HEK293 (cell line): ENCODE measurements around the gene PRIMPOL.

Source experiments
- CTCF ChIA-PET: fragments of 350-600 bp; formaldehyde crosslinking; extraction: SDS; loops from one replicate; lab custom pipeline; 2021; ENCODE audit warnings: antibody characterized with exemption; lab: Yijun Ruan, JAX
- POLR2A ChIA-PET: fragments of 300-600 bp; formaldehyde crosslinking; extraction: SDS; loops from one replicate; lab custom pipeline; 2020; ENCODE audit warnings: antibody characterized with exemption, inconsistent platforms; lab: Yijun Ruan, JAX
- H3K27ac ChIP-seq: fragments of 200-500 bp; sonication (Bioruptor generic); 2 replicates; pipeline ENCODE4 v1.5.1; 2014; ENCODE audit warnings: low read depth, low read length, control low read depth, inconsistent platforms; ENCODE audit errors: extremely low read depth
- H3K36me3 ChIP-seq, 2 experiments: fragments of 200-500 bp in 1 of 2; sonication (Bioruptor generic) in 1 of 2; 1 replicate in 1 of 2; 2 replicates in 1 of 2; pipeline ENCODE4 v1.5.1; 2014 to 2017; ENCODE audit warnings: inconsistent platforms in 2 of 2, low read length in 2 of 2; ENCODE audit not compliant: control insufficient read depth in 2 of 2, insufficient read depth in 1 of 2
- H3K4me1 ChIP-seq: fragments of 200-500 bp; sonication (Bioruptor generic); 2 replicates; pipeline ENCODE4 v1.5.1; 2014; ENCODE audit warnings: mild to moderate bottlenecking, low read length, inconsistent platforms; ENCODE audit not compliant: control insufficient read depth, insufficient read depth
- H3K4me3 ChIP-seq: 2 replicates; pipeline ENCODE4 v1.5.1; 2011; ENCODE audit warnings: low read depth, mild to moderate bottlenecking, control low read depth, low read length, moderate library complexity
- H3K9me3 ChIP-seq: fragments of 200-500 bp; sonication (Bioruptor generic); 2 replicates; pipeline ENCODE4 v1.5.1; 2014; ENCODE audit warnings: low read depth, low read length, inconsistent platforms; ENCODE audit not compliant: control insufficient read depth, insufficient read depth
- OSR2 ChIP-seq: fragments of 450-650 bp; formaldehyde crosslinking; IDR thresholded peaks from 2 replicates; pipeline ENCODE4 v1.5.1; 2016; ENCODE audit warnings: missing biosample characterization, missing genetic modification characterization
- PRDM10 ChIP-seq: fragments of 450-650 bp; formaldehyde crosslinking; IDR thresholded peaks from 2 replicates; pipeline ENCODE4 v1.5.1; 2016; ENCODE audit warnings: missing biosample characterization, missing genetic modification characterization
- SP7 ChIP-seq: fragments of 450-650 bp; formaldehyde crosslinking; IDR thresholded peaks from 2 replicates; pipeline ENCODE4 v1.5.1; 2016; ENCODE audit warnings: missing biosample characterization, missing genetic modification characterization
- TSHZ1 ChIP-seq: fragments of 450-650 bp; formaldehyde crosslinking; IDR thresholded peaks from 2 replicates; pipeline ENCODE4 v1.5.1; 2016; ENCODE audit warnings: missing biosample characterization, missing genetic modification characterization, borderline replicate concordance
- YY1 ChIP-seq: fragments of 450-650 bp; formaldehyde crosslinking; IDR thresholded peaks from 2 replicates; pipeline ENCODE4 v1.5.1; 2018; ENCODE audit warnings: missing biosample characterization, missing genetic modification characterization
- ZNF112 ChIP-seq: fragments of 450-650 bp; formaldehyde crosslinking; IDR thresholded peaks from 2 replicates; pipeline ENCODE4 v1.5.0; 2017; ENCODE audit warnings: missing biosample characterization, missing genetic modification characterization
- ZNF169 ChIP-seq: fragments of 450-650 bp; formaldehyde crosslinking; IDR thresholded peaks from 2 replicates; pipeline ENCODE4 v1.5.1; 2016; ENCODE audit warnings: missing biosample characterization, missing genetic modification characterization
- ZNF175 ChIP-seq: fragments of 450-650 bp; formaldehyde crosslinking; IDR thresholded peaks from 2 replicates; pipeline ENCODE4 v1.5.1; 2016; ENCODE audit warnings: missing biosample characterization, missing genetic modification characterization
- ZNF311 ChIP-seq: fragments of 450-650 bp; formaldehyde crosslinking; IDR thresholded peaks from 2 replicates; pipeline ENCODE4 v1.5.1; 2017; ENCODE audit warnings: missing biosample characterization, missing genetic modification characterization, borderline replicate concordance
- ZNF335 ChIP-seq: fragments of 450-650 bp; formaldehyde crosslinking; conservative IDR thresholded peaks from 2 replicates; pipeline ENCODE4 v1.5.1; 2016; ENCODE audit warnings: missing biosample characterization, missing genetic modification characterization
- ZNF391 ChIP-seq: fragments of 450-650 bp; formaldehyde crosslinking; IDR thresholded peaks from 2 replicates; pipeline ENCODE4 v1.5.1; 2016; ENCODE audit warnings: low read depth, missing biosample characterization, missing genetic modification characterization, borderline replicate concordance
- ZNF473 ChIP-seq: fragments of 450-650 bp; formaldehyde crosslinking; IDR thresholded peaks from 2 replicates; pipeline ENCODE4 v1.5.1; 2017; ENCODE audit warnings: missing biosample characterization, missing genetic modification characterization

Gene PRIMPOL

GRCh38 chr4:184680698-184681097 is 31.2 kb downstream of the PRIMPOL start (continued):
- no peak for TF ChIP-seq PRDM10 (tag by site-specific recombination)

GRCh38 chr4:184681916-184682315 is 32.4 kb downstream of the PRIMPOL start:
- CTCF ChIA-PET = no interaction called here

GRCh38 chr4:184684491-184685189 is 35.1 kb downstream of the PRIMPOL start:
- CTCF ChIA-PET = no interaction called here
- no peak overlapping the region for H3K27ac ChIP-seq
- TF ChIP-seq TSHZ1 (tag by site-specific recombination) (no peak), ZNF335 (tag by site-specific recombination) (no peak), ZNF473 (tag by site-specific recombination) (no peak), ZNF112 (tag by site-specific recombination) (no peak), ZNF311 (tag by site-specific recombination) (no peak), SP7 (tag by site-specific recombination) (no peak), ZNF391 (tag by site-specific recombination) (no peak), YY1 (tag by site-specific recombination) (no peak), OSR2 (tag by site-specific recombination) (no peak), ZNF169 (tag by site-specific recombination) (no peak), ZNF175 (no peak)
- TF ChIP-seq, all 188 proteins: peak for 0
- H3K4me1 ChIP-seq = no peaks in the 10 kb centered on the region
- no peaks in the 10 kb centered on the region for H3K9me3 ChIP-seq
- POLR2A ChIA-PET = interaction anchor here (0.7 kb wide), 1 partner anchor 12 kb away, joined by 3 read pairs; no protein-coding TSS in a partner anchor
- H3K4me3 ChIP-seq = no peak overlapping the region
- H3K36me3 ChIP-seq = peaks cover 0 to 28% of the 10 kb centered on the region in 2 experiments; a peak in 2 of 3 replicates

More at GRCh38 chr4:184681916-184682315, 32.4 kb downstream of the PRIMPOL start:
- Histone ChIP-seq H3K4me3 (no peak overlapping the region), H3K27ac (no peak overlapping the region), H3K4me1 (no peaks in the 10 kb centered on the region), H3K9me3 (no peaks in the 10 kb centered on the region), H3K36me3 (peaks cover 6 to 33% of the 10 kb centered on the region in 2 experiments; a peak in 2 of 3 replicates)
- POLR2A ChIA-PET = no interaction called here
- no peak for TF ChIP-seq TSHZ1 (tag by site-specific recombination)
